H9 (cell line): ENCODE data around the gene ADARB2. TPM values are rescaled to one million over a fixed set of nuclear protein-coding genes. Genes with fewer than 3 reads are reported as not detected.
A peak's percentile ranks its signal among the peaks of the same experiment; 100 is the strongest.

Experiments
- DNase-seq: peaks from one replicate; pipeline ENCODE4 v3.0.0-alpha.2; 2017
- H2AFZ ChIP-seq: one replicate; pipeline ENCODE4 v1.6.1; 2013; ENCODE audit warnings: mild to moderate bottlenecking, low read length, control low read depth, moderate library complexity
- H2AK5ac ChIP-seq: 2 replicates; pipeline ENCODE4 v1.6.1; 2013; ENCODE audit warnings: low read length, control low read depth, mixed read lengths; ENCODE audit not compliant: insufficient read length
- H2BK120ac ChIP-seq: one replicate; pipeline ENCODE4 v1.6.1; 2013; ENCODE audit warnings: low read depth, mild to moderate bottlenecking, low read length, control low read depth, inconsistent platforms; ENCODE audit not compliant: poor library complexity, severe bottlenecking
- H2BK12ac ChIP-seq: 2 replicates; pipeline ENCODE4 v1.6.1; 2013; ENCODE audit warnings: low read length, control low read depth, mixed read lengths, low read depth; ENCODE audit not compliant: insufficient read length
- H2BK15ac ChIP-seq: 2 replicates; pipeline ENCODE4 v1.6.1; 2013; ENCODE audit warnings: low read depth, low read length, control low read depth
- H2BK20ac ChIP-seq: one replicate; pipeline ENCODE4 v1.6.1; 2013; ENCODE audit warnings: low read depth, mild to moderate bottlenecking, low read length, control low read depth, inconsistent platforms; ENCODE audit not compliant: poor library complexity, severe bottlenecking
- H2BK5ac ChIP-seq: 2 replicates; pipeline ENCODE4 v1.6.1; 2013; ENCODE audit warnings: low read length, control low read depth, mixed read lengths; ENCODE audit not compliant: insufficient read length
- H3K14ac ChIP-seq: 2 replicates; pipeline ENCODE4 v1.6.1; 2013; ENCODE audit warnings: low read length, control low read depth; ENCODE audit not compliant: insufficient read depth
- H3K18ac ChIP-seq: 2 replicates; pipeline ENCODE4 v1.6.1; 2013; ENCODE audit warnings: low read depth, mild to moderate bottlenecking, mixed read lengths, low read length, control low read depth; ENCODE audit not compliant: insufficient read length
- H3K23ac ChIP-seq: 2 replicates; pipeline ENCODE4 v1.6.1; 2013; ENCODE audit warnings: low read length, control low read depth, mixed read lengths, low read depth; ENCODE audit not compliant: insufficient read length
- H3K23me2 ChIP-seq: 2 replicates; pipeline ENCODE4 v1.6.1; 2013; ENCODE audit warnings: low read depth, mild to moderate bottlenecking, mixed read lengths, low read length, control low read depth; ENCODE audit not compliant: insufficient read length, poor library complexity, severe bottlenecking
- H3K27ac ChIP-seq: 2 replicates; pipeline ENCODE4 v1.5.1; 2013; ENCODE audit warnings: low read length, control low read depth, mixed read lengths, low read depth; ENCODE audit not compliant: insufficient read length
- H3K27me3 ChIP-seq: 2 replicates; pipeline ENCODE4 v1.6.1; 2013; ENCODE audit warnings: low read length, control low read depth, inconsistent platforms; ENCODE audit not compliant: insufficient read depth
- H3K4ac ChIP-seq: 2 replicates; pipeline ENCODE4 v1.6.1; 2013; ENCODE audit warnings: low read depth, mild to moderate bottlenecking, control low read depth, inconsistent platforms, low read length, moderate library complexity
- H3K4me1 ChIP-seq: 2 replicates; pipeline ENCODE4 v1.6.1; 2013; ENCODE audit warnings: low read length, control low read depth, inconsistent platforms; ENCODE audit not compliant: insufficient read depth
- H3K4me2 ChIP-seq: 2 replicates; pipeline ENCODE4 v1.6.1; 2013; ENCODE audit warnings: low read length, control low read depth, mixed read lengths; ENCODE audit not compliant: insufficient read length, insufficient read depth
- H3K56ac ChIP-seq: 2 replicates; pipeline ENCODE4 v1.6.1; 2013; ENCODE audit warnings: low read depth, mild to moderate bottlenecking, mixed read lengths, low read length, control low read depth; ENCODE audit not compliant: insufficient read length
- H3K79me1 ChIP-seq: 2 replicates; pipeline ENCODE4 v1.6.1; 2013; ENCODE audit warnings: low read depth, mild to moderate bottlenecking, moderate library complexity, low read length, control low read depth, inconsistent platforms; ENCODE audit not compliant: insufficient read depth, poor library complexity, severe bottlenecking
- H3K79me2 ChIP-seq: 2 replicates; pipeline ENCODE4 v1.6.1; 2013; ENCODE audit warnings: low read length, control low read depth, inconsistent platforms; ENCODE audit not compliant: insufficient read depth
- H3K9ac ChIP-seq: 2 replicates; pipeline ENCODE4 v1.6.1; 2013; ENCODE audit warnings: low read length, control low read depth, mixed read lengths; ENCODE audit not compliant: insufficient read length; ENCODE audit errors: extremely low read depth
- H3K9me3 ChIP-seq: one replicate; pipeline ENCODE4 v1.6.1; 2013; ENCODE audit warnings: low read depth, low read length, inconsistent platforms; ENCODE audit not compliant: control insufficient read depth
- H3T11ph ChIP-seq: one replicate; pipeline ENCODE4 v1.6.1; 2013; ENCODE audit warnings: mild to moderate bottlenecking, low read length, control low read depth, inconsistent platforms
- H4K20me1 ChIP-seq: one replicate; pipeline ENCODE4 v1.6.1; 2013; ENCODE audit not compliant: control insufficient read depth, insufficient read length, insufficient read depth
- H4K5ac ChIP-seq: 2 replicates; pipeline ENCODE4 v1.6.1; 2013; ENCODE audit warnings: low read depth, mild to moderate bottlenecking, mixed read lengths, low read length, control low read depth; ENCODE audit not compliant: insufficient read length
- H4K8ac ChIP-seq: replicated peaks from 2 replicates; pipeline ENCODE4 v1.6.1; 2013; ENCODE audit warnings: low read length, control low read depth, mixed read lengths, low read depth; ENCODE audit not compliant: insufficient read length
- H4K91ac ChIP-seq: 2 replicates; pipeline ENCODE4 v1.6.1; 2013; ENCODE audit warnings: low read depth, mild to moderate bottlenecking, moderate library complexity, mixed read lengths, low read length, control low read depth; ENCODE audit not compliant: insufficient read length
- H3K27ac Mint-ChIP-seq, 3 experiments: 2 replicates in 2 of 3; 3 replicates in 1 of 3; pipeline ENCODE4 v1.8.0; 2020 to 2021; ENCODE audit warnings: mixed read lengths in 3 of 3, mild to moderate bottlenecking in 1 of 3, moderate library complexity in 1 of 3
- H3K27me3 Mint-ChIP-seq: 2 replicates; pipeline ENCODE4 v1.8.0; 2021; ENCODE audit warnings: low read depth, mild to moderate bottlenecking, moderate library complexity, mixed read lengths
- H3K36me3 Mint-ChIP-seq, 3 experiments: 2 replicates in 2 of 3; 3 replicates in 1 of 3; pipeline ENCODE4 v1.8.0; 2020 to 2021; ENCODE audit warnings: low read depth in 3 of 3, mixed read lengths in 3 of 3; ENCODE audit not compliant: insufficient read depth in 1 of 3
- H3K4me1 Mint-ChIP-seq, 2 experiments: 2 replicates each; pipeline ENCODE4 v1.8.0; 2020; ENCODE audit warnings: mixed read lengths in 2 of 2
- H3K4me3 Mint-ChIP-seq, 2 experiments: 2 replicates in 1 of 2; 3 replicates in 1 of 2; pipeline ENCODE4 v1.8.0; 2020 to 2021; ENCODE audit warnings: mild to moderate bottlenecking in 2 of 2, mixed read lengths in 2 of 2, moderate library complexity in 1 of 2
- H3K9me3 Mint-ChIP-seq, 2 experiments: 2 replicates in 1 of 2; 3 replicates in 1 of 2; pipeline ENCODE4 v1.8.0; 2020; ENCODE audit warnings: mild to moderate bottlenecking in 2 of 2, mixed read lengths in 2 of 2, moderate library complexity in 1 of 2
- WGBS: extraction: QIAGEN DNeasy Blood & Tissue Kit; methylation state at CpG from one replicate; pipeline ENCODE4 v1.1.7; 2013; ENCODE audit warnings: missing lambda C conversion rate, low lambda C conversion rate, mixed read lengths; ENCODE audit not compliant: insufficient read length; ENCODE audit errors: extremely low coverage; 5-methylcytosine and 5-hydroxymethylcytosine counted together
- total RNA-seq: library from RNA; stranded (reverse); gene quantifications from 2 replicates; pipeline ENCODE4 v1.2.1, GENCODE V29; 2021
- TF ChIP-seq, protein P1 (sequence below): fragments of 200-600 bp; sonication (generic); conservative IDR thresholded peaks from 3 replicates; pipeline ENCODE4 v1.8.0; 2021; ENCODE audit warnings: antibody characterized with exemption, mild to moderate bottlenecking

The ADARB2 gene
- total RNA-seq, 1 experiment from 2014 or later = 0.87 TPM

DNA sequence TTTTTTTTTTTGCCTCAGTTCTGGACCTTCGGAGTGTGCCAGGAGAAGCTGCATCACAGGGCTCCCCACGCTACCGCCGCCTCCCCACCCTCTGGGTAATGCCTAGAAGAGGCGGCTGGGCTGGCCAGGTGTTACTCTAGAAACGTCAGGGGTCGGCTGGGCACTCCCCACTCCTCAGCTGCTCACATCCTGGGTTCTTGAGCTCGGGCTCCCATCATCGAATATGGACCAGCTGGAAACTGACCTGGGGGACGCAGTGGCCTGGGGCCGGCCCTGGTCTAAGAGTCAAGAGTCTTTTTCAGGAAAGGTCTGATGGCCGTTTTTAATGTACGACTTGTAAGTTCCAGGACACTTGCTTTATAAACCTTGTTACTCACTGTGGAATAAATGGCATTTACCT lies 354.6 kb downstream of the ADARB2 start:
- Histone ChIP-seq H3K9me3 (no peaks in the 10 kb centered on the region), H3K23ac (no peak overlapping the region), H3K18ac (no peak overlapping the region), H2BK120ac (no peak overlapping the region), H3K79me1 (no peaks in the 10 kb centered on the region), H3K4me2 (no peak overlapping the region), H3K4me1 (peaks cover 3% of the 10 kb centered on the region; the same call in 1 of the 2 replicates), H3T11ph (no peak overlapping the region), H2AK5ac (no peak overlapping the region), H3K9ac (no peak overlapping the region), H4K8ac (no peak overlapping the region), H4K91ac (no peak overlapping the region), H2BK15ac (no peak overlapping the region), H3K27ac (no peak overlapping the region), H2AFZ (no peak overlapping the region), H3K14ac (no peak overlapping the region), H3K27me3 (peaks cover 3% of the 10 kb centered on the region; the same call in 1 of the 2 replicates), H3K56ac (no peak overlapping the region), H4K5ac (no peak overlapping the region), H2BK20ac (no peak overlapping the region), H3K79me2 (no peaks in the 10 kb centered on the region), H3K4ac (no peak overlapping the region), H3K23me2 (no peaks in the 10 kb centered on the region), H4K20me1 (no peaks in the 10 kb centered on the region), H2BK5ac (no peak overlapping the region), H2BK12ac (no peak overlapping the region)
- Mint-ChIP-seq H3K36me3 (peaks cover 0 to 16% (median 1%) of the 10 kb centered on the region in 3 experiments; a peak in 2 of 7 replicates), H3K27me3 (peaks cover 2% of the 10 kb centered on the region; the same call in 1 of the 2 replicates), H3K27ac (no peak overlapping the region), H3K4me1 (peaks cover 39 to 46% of the 10 kb centered on the region in 2 experiments), H3K4me3 (no peak overlapping the region), H3K9me3 (peaks cover 3% of the 10 kb centered on the region in 2 experiments; a peak in 2 of 5 replicates)
- DNase-seq = peak; percentile 21
- TF ChIP-seq, protein P1, sequence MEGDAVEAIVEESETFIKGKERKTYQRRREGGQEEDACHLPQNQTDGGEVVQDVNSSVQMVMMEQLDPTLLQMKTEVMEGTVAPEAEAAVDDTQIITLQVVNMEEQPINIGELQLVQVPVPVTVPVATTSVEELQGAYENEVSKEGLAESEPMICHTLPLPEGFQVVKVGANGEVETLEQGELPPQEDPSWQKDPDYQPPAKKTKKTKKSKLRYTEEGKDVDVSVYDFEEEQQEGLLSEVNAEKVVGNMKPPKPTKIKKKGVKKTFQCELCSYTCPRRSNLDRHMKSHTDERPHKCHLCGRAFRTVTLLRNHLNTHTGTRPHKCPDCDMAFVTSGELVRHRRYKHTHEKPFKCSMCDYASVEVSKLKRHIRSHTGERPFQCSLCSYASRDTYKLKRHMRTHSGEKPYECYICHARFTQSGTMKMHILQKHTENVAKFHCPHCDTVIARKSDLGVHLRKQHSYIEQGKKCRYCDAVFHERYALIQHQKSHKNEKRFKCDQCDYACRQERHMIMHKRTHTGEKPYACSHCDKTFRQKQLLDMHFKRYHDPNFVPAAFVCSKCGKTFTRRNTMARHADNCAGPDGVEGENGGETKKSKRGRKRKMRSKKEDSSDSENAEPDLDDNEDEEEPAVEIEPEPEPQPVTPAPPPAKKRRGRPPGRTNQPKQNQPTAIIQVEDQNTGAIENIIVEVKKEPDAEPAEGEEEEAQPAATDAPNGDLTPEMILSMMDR = no peak
- WGBS = no CpG with 5 or more reads among the region's 13 CpGs
